ENCODE data around the gene MINDY1.

GRCh38 chr1:150966011-150966410, 40.7 kb downstream of the MINDY1 start:
- TF ChIP-seq CTCF (conservative IDR thresholded peaks at IDR 0.05 in 1 of 2, IDR thresholded peaks at IDR 0.05 in 1 of 2; ENCODE audit: extremely low read depth in 1 of 2, insufficient read depth in 1 of 2, low read depth in 1 of 2, low read length in 2 of 2) = no peak
- TF ChIP-seq EZH2 (IDR thresholded peaks at IDR 0.05; ENCODE audit: borderline replicate concordance, low read length) = no peak
